K562 (cell line): ENCODE measurements around the gene SLC25A42. TPM values are rescaled to one million over a fixed set of nuclear protein-coding genes. Genes with fewer than 3 reads are reported as not detected.
"Not testable (repeated sequence)": the region's sequence is repeated elsewhere in the genome, so short reads cannot be mapped to it uniquely, and the experiment has no call there.

Experiments used
- ATAC-seq: fragments of 200-7000 bp; cut with Tn5 transposase; 3 replicates; pipeline ENCODE4 v1.9.1; 2020; ENCODE audit warnings: moderate library complexity
- BruUV-seq: library from RNA; stranded (reverse); fragments of 400-500 nt; replicated peaks from 2 replicates; lab custom pipeline; 2021; lab: Mats Ljungman, UMichigan
- CTCF ChIA-PET: fragments of 300-600 bp; formaldehyde crosslinking; extraction: SDS; loops from one replicate; lab custom pipeline; 2021; ENCODE audit warnings: low intra/inter-chr PET ratio; lab: Yijun Ruan, JAX
- POLR2A ChIA-PET: fragments of 300-600, 350-650 bp; sonication (Branson Sonifier 250); formaldehyde crosslinking; extraction: SDS; loops from one replicate; lab custom pipeline; 2021; ENCODE audit warnings: antibody characterized with exemption, inconsistent platforms; lab: Yijun Ruan, JAX
- DNase-seq, 4 experiments: peaks; one replicate each; pipeline versions ENCODE4 v3.0.0 to v3.0.0-alpha.2; 2011 to 2018; ENCODE audit warnings: low spot score in 3 of 4, mixed read lengths in 3 of 4; ENCODE audit errors: extremely low read depth in 1 of 4
- FAIRE-seq: peaks from 2 replicates; lab custom pipeline; 2011; peaks lifted over from hg19 to GRCh38; lab: Jason Lieb, UNC
- H2AFZ ChIP-seq: 2 replicates; pipeline ENCODE4 v1.6.0; 2011; ENCODE audit warnings: low read depth, low read length, control low read depth, inconsistent platforms
- H3K27ac ChIP-seq: fragments of 200-600 bp; 3 replicates; pipeline ENCODE4 v1.8.0; 2011; ENCODE audit warnings: low read depth, mild to moderate bottlenecking, control low read depth, inconsistent platforms, low read length, moderate library complexity, mixed read lengths; ENCODE audit errors: extremely low read depth
- H3K27me3 ChIP-seq, 2 experiments: fragments of 300-600 bp in 1 of 2; 2 replicates in 1 of 2; 3 replicates in 1 of 2; pipeline versions ENCODE4 v1.6.0 to v1.8.0; 2011; ENCODE audit warnings: inconsistent platforms in 2 of 2, low read length in 2 of 2, mild to moderate bottlenecking in 1 of 2, mixed read lengths in 1 of 2, moderate library complexity in 1 of 2; ENCODE audit not compliant: control insufficient read depth in 2 of 2, insufficient read depth in 2 of 2
- H3K36me3 ChIP-seq: fragments of 300-600 bp; 3 replicates; pipeline ENCODE4 v1.8.0; 2011; ENCODE audit warnings: mild to moderate bottlenecking, low read length, inconsistent platforms; ENCODE audit not compliant: control insufficient read depth, insufficient read depth
- H3K4me1 ChIP-seq, 2 experiments: fragments of 200-600 bp in 1 of 2; replicated peaks in 1 of 2; 2 replicates in 1 of 2; 3 replicates in 1 of 2; pipeline versions ENCODE4 v1.5.1 to v1.8.0; 2011; ENCODE audit warnings: inconsistent platforms in 2 of 2, low read length in 2 of 2, mild to moderate bottlenecking in 1 of 2, mixed read lengths in 1 of 2, moderate library complexity in 1 of 2; ENCODE audit not compliant: control insufficient read depth in 2 of 2, insufficient read depth in 2 of 2
- H3K4me2 ChIP-seq: 2 replicates; pipeline ENCODE4 v1.6.1; 2011; ENCODE audit warnings: low read length, control low read depth, inconsistent platforms, mixed read lengths; ENCODE audit not compliant: insufficient read depth
- H3K4me3 ChIP-seq: fragments of 200-600 bp; sonication (generic), shearing (Covaris generic); 2 replicates; pipeline ENCODE4 v1.5.1; 2016; ENCODE audit warnings: control low read depth, inconsistent platforms
- H3K79me2 ChIP-seq: fragments of 200-600 bp; 3 replicates; pipeline ENCODE4 v1.8.0; 2011; ENCODE audit warnings: low read length, inconsistent platforms; ENCODE audit not compliant: control insufficient read depth, insufficient read depth
- H3K9ac ChIP-seq, 2 experiments: 2 replicates each; pipeline versions ENCODE4 v1.6.0 to v1.6.1; 2011; ENCODE audit warnings: low read depth in 2 of 2, low read length in 2 of 2, control low read depth in 1 of 2, inconsistent platforms in 1 of 2, mild to moderate bottlenecking in 1 of 2, mixed read lengths in 1 of 2; ENCODE audit not compliant: insufficient read depth in 1 of 2
- H3K9me1 ChIP-seq: one replicate; pipeline ENCODE4 v1.6.0; 2011; ENCODE audit warnings: inconsistent platforms, mild to moderate bottlenecking, low read length, moderate library complexity; ENCODE audit not compliant: control insufficient read depth, insufficient read depth
- H3K9me3 ChIP-seq: replicated peaks from 2 replicates; pipeline ENCODE4 v1.5.1; 2011; ENCODE audit warnings: low read depth, low read length, inconsistent platforms; ENCODE audit not compliant: control insufficient read depth, insufficient read depth
- H4K20me1 ChIP-seq: replicated peaks from 2 replicates; pipeline ENCODE4 v1.6.1; 2011; ENCODE audit warnings: low read length, inconsistent platforms, mixed read lengths; ENCODE audit not compliant: control insufficient read depth, insufficient read depth
- L3MBTL2 ChIP-seq: fragments of 450-650 bp; IDR thresholded peaks from 2 replicates; pipeline ENCODE4 v1.6.1; 2016; ENCODE audit warnings: mild to moderate bottlenecking, moderate library complexity
- PHTF2 ChIP-seq: fragments of 250-450 bp; sonication (Bioruptor Pico); IDR thresholded peaks from 2 replicates; pipeline ENCODE4 v1.5.0; 2021; ENCODE audit warnings: mild to moderate bottlenecking
- ZNF253 ChIP-seq: fragments of 250-450 bp; sonication (Bioruptor Pico); conservative IDR thresholded peaks from 2 replicates; pipeline ENCODE4 v1.6.1; 2021; ENCODE audit warnings: mild to moderate bottlenecking
- ZNF263 ChIP-seq: sonication (generic); formaldehyde crosslinking; IDR thresholded peaks from 2 replicates; pipeline ENCODE4 v1.8.0; 2022; ENCODE audit warnings: mild to moderate bottlenecking, missing genetic modification reagents, borderline replicate concordance
- ZNF79 ChIP-seq: fragments of 250-450 bp; sonication (Bioruptor Pico); IDR thresholded peaks from 2 replicates; pipeline ENCODE4 v1.4.0; 2020; ENCODE audit warnings: low read depth, mild to moderate bottlenecking, moderate library complexity
- WGBS: fragments of 100-300 bp; shearing (Covaris generic); methylation state at CpG from one replicate; pipeline ENCODE4 v1.1.6; 2016; ENCODE audit warnings: low coverage, mixed read lengths; ENCODE audit not compliant: insufficient coverage; ENCODE audit errors: missing lambda C conversion rate; 5-methylcytosine and 5-hydroxymethylcytosine counted together
- in situ Hi-C: fragments of 300-500 bp; cut with MboI; formaldehyde crosslinking; loops from 4 replicates; pipeline ENCODE4 v1.15.0; 2018; ENCODE audit warnings: inconsistent platforms, mixed read lengths
- intact Hi-C: fragments of 100-400 bp; cut with micrococcal nuclease; formaldehyde crosslinking; loops from 2 replicates; pipeline ENCODE4 v1.14.2; 2022
- polyA plus RNA-seq, 8 experiments: library from polyadenylated mRNA; depleted of rRNA in 4 of 8; stranded (reverse) in 5 of 8; unstranded in 3 of 8; fragments of >200 nt; fragmentation: Nextera tagmentation in 2 of 8; fragmentation: Illumina TruSeq in 1 of 8; extraction: Ambion mirVana in 2 of 8; extraction: Trizol in 1 of 8; gene quantifications; 2 replicates each; pipeline versions ENCODE4 v1.2.1 to v1.2.3, GENCODE V29; 2011 to 2014; ENCODE audit warnings: inconsistent platforms in 1 of 8, missing spikeins in 1 of 8
- total RNA-seq, 7 experiments: library from RNA; depleted of rRNA in 6 of 7; stranded (reverse); fragments of >200 nt in 6 of 7; fragmentation: Illumina TruSeq in 2 of 7; extraction: Trizol in 2 of 7; gene quantifications; 2 replicates each; pipeline versions ENCODE4 v1.2.1 to v1.2.3, GENCODE V29; 2011 to 2021; ENCODE audit warnings: low replicate concordance in 1 of 7
- TF ChIP-seq, protein P1 (sequence below): fragments of 250-450 bp; sonication (Bioruptor Pico); IDR thresholded peaks from 2 replicates; pipeline ENCODE4 v1.9.0; 2021; ENCODE audit warnings: mild to moderate bottlenecking, inconsistent platforms
- TF ChIP-seq, protein P2 (sequence below): IDR thresholded peaks from 2 replicates; pipeline ENCODE4 v1.6.1; 2016; ENCODE audit warnings: missing genetic modification characterization, missing compliant biosample characterization
- TF ChIP-seq, protein P3 (sequence below): fragments of 250-450 bp; sonication (Bioruptor Pico); IDR thresholded peaks from 2 replicates; pipeline ENCODE4 v1.6.1; 2021; ENCODE audit warnings: mild to moderate bottlenecking
- TF ChIP-seq, protein P4 (sequence below): sonication (generic); formaldehyde crosslinking; IDR thresholded peaks from 2 replicates; pipeline ENCODE4 v1.5.0; 2020; ENCODE audit warnings: missing genetic modification reagents

Gene SLC25A42
- total and polyA plus RNA-seq, 9 of the 15 experiments (the other 6 are each of a cell fraction or from before 2014, with no cell fraction given), result 0.59 to 32.2 (median 14.1) TPM

- TF ChIP-seq, protein P1, sequence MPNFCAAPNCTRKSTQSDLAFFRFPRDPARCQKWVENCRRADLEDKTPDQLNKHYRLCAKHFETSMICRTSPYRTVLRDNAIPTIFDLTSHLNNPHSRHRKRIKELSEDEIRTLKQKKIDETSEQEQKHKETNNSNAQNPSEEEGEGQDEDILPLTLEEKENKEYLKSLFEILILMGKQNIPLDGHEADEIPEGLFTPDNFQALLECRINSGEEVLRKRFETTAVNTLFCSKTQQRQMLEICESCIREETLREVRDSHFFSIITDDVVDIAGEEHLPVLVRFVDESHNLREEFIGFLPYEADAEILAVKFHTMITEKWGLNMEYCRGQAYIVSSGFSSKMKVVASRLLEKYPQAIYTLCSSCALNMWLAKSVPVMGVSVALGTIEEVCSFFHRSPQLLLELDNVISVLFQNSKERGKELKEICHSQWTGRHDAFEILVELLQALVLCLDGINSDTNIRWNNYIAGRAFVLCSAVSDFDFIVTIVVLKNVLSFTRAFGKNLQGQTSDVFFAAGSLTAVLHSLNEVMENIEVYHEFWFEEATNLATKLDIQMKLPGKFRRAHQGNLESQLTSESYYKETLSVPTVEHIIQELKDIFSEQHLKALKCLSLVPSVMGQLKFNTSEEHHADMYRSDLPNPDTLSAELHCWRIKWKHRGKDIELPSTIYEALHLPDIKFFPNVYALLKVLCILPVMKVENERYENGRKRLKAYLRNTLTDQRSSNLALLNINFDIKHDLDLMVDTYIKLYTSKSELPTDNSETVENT, result no peak
- TF ChIP-seq ZNF253 (CRISPR knock-in tag), result no peak
- no peak for TF ChIP-seq L3MBTL2
- TF ChIP-seq ZNF263 (CRISPR knock-in tag), result no peak
- TF ChIP-seq, protein P2, sequence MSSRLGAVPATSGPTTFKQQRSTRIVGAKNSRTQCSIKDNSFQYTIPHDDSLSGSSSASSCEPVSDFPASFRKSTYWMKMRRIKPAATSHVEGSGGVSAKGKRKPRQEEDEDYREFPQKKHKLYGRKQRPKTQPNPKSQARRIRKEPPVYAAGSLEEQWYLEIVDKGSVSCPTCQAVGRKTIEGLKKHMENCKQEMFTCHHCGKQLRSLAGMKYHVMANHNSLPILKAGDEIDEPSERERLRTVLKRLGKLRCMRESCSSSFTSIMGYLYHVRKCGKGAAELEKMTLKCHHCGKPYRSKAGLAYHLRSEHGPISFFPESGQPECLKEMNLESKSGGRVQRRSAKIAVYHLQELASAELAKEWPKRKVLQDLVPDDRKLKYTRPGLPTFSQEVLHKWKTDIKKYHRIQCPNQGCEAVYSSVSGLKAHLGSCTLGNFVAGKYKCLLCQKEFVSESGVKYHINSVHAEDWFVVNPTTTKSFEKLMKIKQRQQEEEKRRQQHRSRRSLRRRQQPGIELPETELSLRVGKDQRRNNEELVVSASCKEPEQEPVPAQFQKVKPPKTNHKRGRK (tag), result no peak
- TF ChIP-seq, protein P3, sequence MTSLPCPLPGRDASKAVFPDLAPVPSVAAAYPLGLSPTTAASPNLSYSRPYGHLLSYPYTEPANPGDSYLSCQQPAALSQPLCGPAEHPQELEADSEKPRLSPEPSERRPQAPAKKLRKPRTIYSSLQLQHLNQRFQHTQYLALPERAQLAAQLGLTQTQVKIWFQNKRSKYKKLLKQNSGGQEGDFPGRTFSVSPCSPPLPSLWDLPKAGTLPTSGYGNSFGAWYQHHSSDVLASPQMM (CRISPR knock-in tag), result no peak
- TF ChIP-seq PHTF2 (CRISPR knock-in tag), result no peak
- TF ChIP-seq, protein P4, sequence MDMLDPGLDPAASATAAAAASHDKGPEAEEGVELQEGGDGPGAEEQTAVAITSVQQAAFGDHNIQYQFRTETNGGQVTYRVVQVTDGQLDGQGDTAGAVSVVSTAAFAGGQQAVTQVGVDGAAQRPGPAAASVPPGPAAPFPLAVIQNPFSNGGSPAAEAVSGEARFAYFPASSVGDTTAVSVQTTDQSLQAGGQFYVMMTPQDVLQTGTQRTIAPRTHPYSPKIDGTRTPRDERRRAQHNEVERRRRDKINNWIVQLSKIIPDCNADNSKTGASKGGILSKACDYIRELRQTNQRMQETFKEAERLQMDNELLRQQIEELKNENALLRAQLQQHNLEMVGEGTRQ, result peak; percentile 32; the same call in 1 of the 2 replicates
- TF ChIP-seq ZNF79, result no peak
Observed at GRCh38 chr19:19101540-19101939, 37.7 kb downstream of the SLC25A42 start (continued).

GRCh38 chr19:19102566-19102965 is 38.8 kb downstream of the SLC25A42 start:
- H3K4me3 ChIP-seq, POLR2A ChIA-PET, H2AFZ ChIP-seq, H3K9me3 ChIP-seq, H3K9ac ChIP-seq, H3K27me3 ChIP-seq, CTCF ChIA-PET, H3K4me2 ChIP-seq, ATAC-seq, H3K9me1 ChIP-seq, BruUV-seq, H3K79me2 ChIP-seq, intact Hi-C loops, H4K20me1 ChIP-seq, in situ Hi-C loops, H3K27ac ChIP-seq, DNase-seq, FAIRE-seq: not testable (repeated sequence)
- H3K4me1 ChIP-seq, result peaks cover 14 to 42% of the 10 kb centered on the region in 2 experiments
- peaks cover 45% of the 10 kb centered on the region; the same call in 2 of the 3 replicates for H3K36me3 ChIP-seq
- WGBS, result 91% methylated on average over 9 of the region's 10 CpGs
